Left hindlimb (tissue), 1 donor: Measurements from ENCODE around the gene RIN2.
"Not testable (repeated sequence)": the region's sequence is repeated elsewhere in the genome, so short reads cannot be mapped to it uniquely, and the experiment has no call there.

Experiments used
- DNase-seq: peaks from one replicate; pipeline ENCODE4 v3.0.0-alpha.2; 2018

Gene RIN2

GRCh38 chr20:19793716-19794115 lies 35.7 kb downstream of the RIN2 start:
- no peak for DNase-seq

GRCh38 chr20:19794941-19795340 lies 36.9 kb downstream of the RIN2 start:
- DNase-seq: no peak

DNA sequence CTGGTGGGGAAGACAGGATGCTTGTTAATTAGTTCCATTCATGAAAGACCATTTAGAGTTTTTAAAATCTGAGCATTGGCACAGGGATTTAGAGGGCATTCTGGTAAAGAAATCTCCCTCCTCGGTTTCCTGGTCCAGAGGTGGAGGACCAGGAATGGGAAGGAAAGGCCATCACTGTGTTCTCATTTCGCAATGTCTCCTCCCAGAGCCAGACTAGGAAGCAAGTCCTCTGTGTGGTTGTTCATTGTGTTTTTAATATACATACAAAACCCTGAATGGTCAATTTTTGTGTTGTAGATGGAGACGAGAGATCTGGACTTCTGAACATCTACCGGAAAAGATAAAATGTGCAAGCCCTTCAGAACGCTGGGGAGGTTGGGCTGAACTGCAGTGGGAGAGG lies 41.3 kb downstream of the RIN2 start:
- no peak for DNase-seq

DNA sequence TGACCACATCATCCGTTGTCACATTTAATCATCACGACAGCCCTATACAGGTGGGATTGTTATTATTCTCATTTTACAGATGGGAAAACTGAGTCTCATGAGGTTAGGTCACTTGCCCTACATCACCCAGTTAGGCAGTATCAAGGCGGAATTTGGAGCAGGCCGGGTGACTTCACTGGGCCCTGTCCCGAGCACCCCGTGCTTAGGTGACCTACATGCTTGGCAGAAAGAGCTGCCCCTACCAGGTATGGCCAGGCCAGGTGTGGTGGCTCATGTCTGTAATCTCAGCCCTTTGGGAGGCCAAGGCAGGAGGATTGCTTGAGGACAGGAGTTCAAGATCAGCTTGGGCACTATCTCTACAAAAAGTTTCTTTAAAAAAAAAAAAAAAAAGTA lies 44.0 kb downstream of the RIN2 start:
- no peak for DNase-seq

- DNase-seq: no peak
Measured at GRCh38 chr20:19802492-19803158, 44.6 kb downstream of the RIN2 start.

DNA sequence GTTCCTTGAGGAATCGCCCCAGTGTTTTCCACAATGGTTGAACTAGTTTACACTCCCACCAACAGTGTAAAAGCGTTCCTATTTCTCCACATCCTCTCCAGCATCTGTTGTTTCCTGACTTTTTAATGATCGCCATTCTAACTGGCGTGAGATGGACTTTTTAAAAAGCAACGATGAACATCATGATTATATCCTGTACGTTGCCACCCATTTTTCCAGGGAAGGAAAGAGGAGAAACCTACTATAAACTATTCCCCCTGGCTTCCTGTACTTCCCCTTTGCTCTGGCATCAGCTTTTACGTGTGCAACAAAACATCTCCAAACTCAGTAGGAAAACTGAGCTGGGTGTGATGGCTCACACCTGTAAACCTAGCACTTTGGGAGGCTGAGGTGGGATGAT lies 48.2 kb downstream of the RIN2 start:
- not testable (repeated sequence) for DNase-seq

DNA sequence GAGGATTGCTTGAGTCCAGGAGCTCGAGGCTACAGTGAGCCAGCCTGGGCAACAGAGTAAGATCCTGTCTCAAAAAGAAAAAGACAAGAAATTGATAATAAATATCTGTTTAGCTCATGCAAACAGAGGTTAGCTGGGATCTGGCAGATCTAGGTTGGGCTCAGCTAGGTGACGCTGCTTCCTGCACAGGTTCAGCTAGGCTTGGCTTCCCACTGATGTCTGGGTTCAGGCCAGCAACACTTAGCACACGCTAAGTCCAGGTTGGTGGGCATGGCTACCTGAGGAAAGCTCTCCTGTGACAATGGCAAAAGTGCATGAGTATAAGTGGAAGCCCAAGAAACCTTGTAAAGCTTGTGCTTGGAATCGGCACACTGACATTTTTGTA lies 48.7 kb downstream of the RIN2 start:
- DNase-seq: no peak

- peak; percentile 40 for DNase-seq
Measured at GRCh38 chr20:19807191-19807945, 49.3 kb downstream of the RIN2 start.
